Suprapubic skin (tissue), 4 donors: ENCODE results near the gene ABITRAM. TPM values are rescaled to one million over a fixed set of nuclear protein-coding genes. Genes with fewer than 3 reads are reported as not detected.
A peak's percentile ranks its signal among the peaks of the same experiment; 100 is the strongest.

Source experiments
- DNase-seq, 2 donors: peaks; one replicate each; pipeline ENCODE4 v3.0.0-alpha.2; 2019; ENCODE audit warnings: low spot score in 2 of 2
- H3K27ac ChIP-seq: fragments of 200-600 bp; sonication (generic); one replicate; pipeline ENCODE4 v1.5.1; 2019
- H3K27me3 ChIP-seq: fragments of 200-600 bp; sonication (generic); one replicate; pipeline ENCODE4 v1.5.1; 2019
- H3K36me3 ChIP-seq: fragments of 200-600 bp; sonication (generic); one replicate; pipeline ENCODE4 v1.5.1; 2019
- H3K4me1 ChIP-seq: fragments of 200-600 bp; sonication (generic); one replicate; pipeline ENCODE4 v1.5.1; 2019
- H3K4me3 ChIP-seq: fragments of 200-600 bp; sonication (generic); one replicate; pipeline ENCODE4 v1.5.1; 2019; ENCODE audit warnings: mild to moderate bottlenecking
- H3K9me3 ChIP-seq: fragments of 200-600 bp; sonication (generic); one replicate; pipeline ENCODE4 v1.5.1; 2019
- EP300 ChIP-seq: sonication (generic); formaldehyde crosslinking; IDR thresholded peaks from one replicate; pipeline ENCODE4 v1.6.1; 2017; ENCODE audit warnings: antibody characterized with exemption
- POLR2A ChIP-seq, 2 donors: fragments of 450-650 bp; IDR thresholded peaks; one replicate each; pipeline ENCODE4 v1.6.1; 2017; ENCODE audit warnings: antibody characterized with exemption in 2 of 2, mild to moderate bottlenecking in 2 of 2, moderate library complexity in 2 of 2
- POLR2AphosphoS5 ChIP-seq, 3 donors: sonication (generic); formaldehyde crosslinking; IDR thresholded peaks; one replicate each; pipeline ENCODE4 v1.6.1; 2017; ENCODE audit warnings: antibody characterized with exemption in 3 of 3
- WGBS: methylation state at CpG from one replicate; pipeline ENCODE4 v1.1.5; 2018; 5-methylcytosine and 5-hydroxymethylcytosine counted together
- total RNA-seq, 4 donors: library from RNA; depleted of rRNA; stranded (reverse); fragments of >200 nt; gene quantifications; one replicate each; pipeline ENCODE4 v1.1.0, GENCODE V29; 2016
- TF ChIP-seq, protein P1 (sequence below), 2 donors: fragments of 200-600 bp in 1 of 2; fragments of 450-650 bp in 1 of 2; sonication (generic) in 1 of 2; IDR thresholded peaks; one replicate each; pipeline ENCODE4 v1.5.1; 2016 to 2019; ENCODE audit warnings: antibody characterized with exemption in 2 of 2, mild to moderate bottlenecking in 1 of 2, moderate library complexity in 1 of 2

The ABITRAM gene
- total RNA-seq, 4 donors from 2014 or later = 9.9 to 42.4 (median 12.0) TPM

- TF ChIP-seq POLR2AphosphoS5 (IDR thresholded peaks at IDR 0.05) = no peak
- TF ChIP-seq EP300 = no peak
- no peak for TF ChIP-seq POLR2A (IDR thresholded peaks at IDR 0.05)
- TF ChIP-seq, protein P1, sequence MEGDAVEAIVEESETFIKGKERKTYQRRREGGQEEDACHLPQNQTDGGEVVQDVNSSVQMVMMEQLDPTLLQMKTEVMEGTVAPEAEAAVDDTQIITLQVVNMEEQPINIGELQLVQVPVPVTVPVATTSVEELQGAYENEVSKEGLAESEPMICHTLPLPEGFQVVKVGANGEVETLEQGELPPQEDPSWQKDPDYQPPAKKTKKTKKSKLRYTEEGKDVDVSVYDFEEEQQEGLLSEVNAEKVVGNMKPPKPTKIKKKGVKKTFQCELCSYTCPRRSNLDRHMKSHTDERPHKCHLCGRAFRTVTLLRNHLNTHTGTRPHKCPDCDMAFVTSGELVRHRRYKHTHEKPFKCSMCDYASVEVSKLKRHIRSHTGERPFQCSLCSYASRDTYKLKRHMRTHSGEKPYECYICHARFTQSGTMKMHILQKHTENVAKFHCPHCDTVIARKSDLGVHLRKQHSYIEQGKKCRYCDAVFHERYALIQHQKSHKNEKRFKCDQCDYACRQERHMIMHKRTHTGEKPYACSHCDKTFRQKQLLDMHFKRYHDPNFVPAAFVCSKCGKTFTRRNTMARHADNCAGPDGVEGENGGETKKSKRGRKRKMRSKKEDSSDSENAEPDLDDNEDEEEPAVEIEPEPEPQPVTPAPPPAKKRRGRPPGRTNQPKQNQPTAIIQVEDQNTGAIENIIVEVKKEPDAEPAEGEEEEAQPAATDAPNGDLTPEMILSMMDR (IDR thresholded peaks at IDR 0.05) = no peak
- Histone ChIP-seq H3K36me3 (no peaks in the 10 kb centered on the region), H3K4me3 (no peak overlapping the region), H3K27ac (no peak overlapping the region), H3K4me1 (peaks cover 4% of the 10 kb centered on the region), H3K9me3 (no peaks in the 10 kb centered on the region), H3K27me3 (no peaks in the 10 kb centered on the region)
- no peak for DNase-seq
- 52% methylated on average over 2 of the region's 2 CpGs for whole genome bisulfite sequencing
These were observed 17.4 kb downstream of the ABITRAM start for GRCh38 chr9:108951578-108951977.

DNA sequence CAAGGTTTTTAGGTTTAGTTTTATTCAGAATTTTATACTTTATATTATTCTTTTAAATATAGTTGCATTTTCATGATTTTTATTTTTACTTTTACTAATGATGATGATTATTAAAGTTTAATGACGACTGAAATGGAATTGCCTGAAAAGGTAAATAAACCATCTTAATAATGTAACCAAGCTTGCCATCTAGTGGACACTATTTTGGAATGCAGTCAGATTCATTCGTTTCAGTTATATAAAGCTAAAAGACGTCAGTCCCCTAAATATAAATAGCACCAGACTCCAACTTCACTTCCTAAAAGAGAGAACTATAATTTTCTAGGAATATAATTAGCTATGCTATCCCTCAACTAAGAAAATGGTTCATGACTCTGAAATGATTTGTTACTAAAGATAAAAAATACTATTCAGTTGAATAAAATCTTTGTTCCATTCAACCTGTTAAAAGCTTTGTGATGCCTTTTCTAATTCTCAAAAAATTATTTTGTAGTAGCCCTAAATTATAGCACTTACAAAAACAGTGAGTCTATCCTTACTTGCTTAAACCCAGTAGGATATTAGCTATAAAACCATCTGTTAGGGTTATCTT, 19.9 kb downstream of the ABITRAM start:
- DNase-seq = no peak
- WGBS = under 1% methylated on average over 3 of the region's 3 CpGs
- no peaks in the 10 kb centered on the region for H3K9me3 ChIP-seq

GRCh38 chr9:108956022-108956630, 21.9 kb downstream of the ABITRAM start:
- 86% methylated on average over 4 of the region's 4 CpGs for WGBS
- peaks cover 4% of the 10 kb centered on the region for H3K4me1 ChIP-seq
- TF ChIP-seq POLR2AphosphoS5 (IDR thresholded peaks at IDR 0.05) = no peak
- no peak for TF ChIP-seq EP300
- no peak for TF ChIP-seq POLR2A (IDR thresholded peaks at IDR 0.05)
- TF ChIP-seq, protein P1 (IDR thresholded peaks at IDR 0.05) = no peak
- no peak overlapping the region for H3K27ac ChIP-seq
- H3K27me3 ChIP-seq = no peaks in the 10 kb centered on the region
- H3K36me3 ChIP-seq = peaks cover 3% of the 10 kb centered on the region
- DNase-seq = no peak
- H3K9me3 ChIP-seq = no peaks in the 10 kb centered on the region
- H3K4me3 ChIP-seq = no peak overlapping the region

More for the DNA sequence above, 19.9 kb downstream of the ABITRAM start:
- TF ChIP-seq POLR2AphosphoS5 (IDR thresholded peaks at IDR 0.05) (no peak), EP300 (no peak)
- TF ChIP-seq, protein P1 (IDR thresholded peaks at IDR 0.05) = peak; percentile 7 to 47
- Histone ChIP-seq H3K27ac (no peak overlapping the region), H3K4me3 (no peak overlapping the region), H3K4me1 (peaks cover 4% of the 10 kb centered on the region), H3K27me3 (no peaks in the 10 kb centered on the region), H3K36me3 (no peaks in the 10 kb centered on the region)

DNA sequence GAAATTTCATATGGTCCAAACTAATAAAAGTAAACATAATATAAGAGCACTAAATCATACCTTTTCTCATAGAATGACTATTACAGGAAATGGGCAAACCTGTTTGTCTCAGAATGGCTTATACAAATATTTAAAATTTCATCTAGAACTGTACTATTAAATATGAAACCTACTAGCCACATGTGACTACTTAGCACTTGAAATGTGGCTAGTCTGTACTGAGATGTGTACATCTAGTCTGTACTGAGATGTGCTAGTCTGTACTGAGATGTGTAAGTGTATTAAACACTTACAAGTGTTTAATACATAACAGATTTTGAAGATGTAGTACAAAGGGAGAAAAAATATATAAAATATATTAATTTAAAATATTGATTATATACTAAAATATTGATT, 22.4 kb downstream of the ABITRAM start:
- H3K9me3 ChIP-seq = no peaks in the 10 kb centered on the region
- H3K27ac ChIP-seq = no peak overlapping the region
- no peak for DNase-seq
- peaks cover 3% of the 10 kb centered on the region for H3K36me3 ChIP-seq
- H3K4me3 ChIP-seq = no peak overlapping the region
- no peaks in the 10 kb centered on the region for H3K27me3 ChIP-seq
- no peak for TF ChIP-seq POLR2AphosphoS5 (IDR thresholded peaks at IDR 0.05)
- TF ChIP-seq POLR2A (IDR thresholded peaks at IDR 0.05) = no peak
- TF ChIP-seq EP300 = no peak
- TF ChIP-seq, protein P1 (IDR thresholded peaks at IDR 0.05) = no peak
- peaks cover 4% of the 10 kb centered on the region for H3K4me1 ChIP-seq

DNA sequence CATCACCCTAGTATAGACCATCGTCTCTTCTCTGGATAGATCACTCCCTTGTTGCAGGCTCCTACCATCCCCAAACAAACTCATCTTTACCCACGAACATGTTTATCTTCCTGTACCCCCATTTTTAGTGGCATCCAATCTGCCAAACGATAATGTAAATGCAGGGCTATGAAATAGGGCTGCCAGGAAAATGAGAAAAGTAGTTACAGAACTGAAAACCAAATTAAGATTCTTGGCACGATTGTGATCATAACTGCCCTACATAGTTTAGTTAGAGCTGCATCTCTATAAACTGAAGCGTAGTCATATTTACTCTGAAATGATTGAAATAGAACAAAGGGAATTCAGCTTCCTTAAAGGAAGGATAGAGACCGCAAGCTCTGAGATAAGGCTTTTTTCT, 26.1 kb downstream of the ABITRAM start:
- TF ChIP-seq POLR2A (IDR thresholded peaks at IDR 0.05) (no peak), POLR2AphosphoS5 (IDR thresholded peaks at IDR 0.05) (no peak), EP300 (no peak)
- TF ChIP-seq, protein P1 (IDR thresholded peaks at IDR 0.05) = no peak
- DNase-seq = no peak
- Histone ChIP-seq H3K4me1 (no peaks in the 10 kb centered on the region), H3K36me3 (peaks cover 7% of the 10 kb centered on the region), H3K27me3 (no peaks in the 10 kb centered on the region), H3K9me3 (no peaks in the 10 kb centered on the region), H3K4me3 (no peak overlapping the region), H3K27ac (no peak overlapping the region)
- WGBS = 74% methylated on average over 6 of the region's 6 CpGs
